ENCODE results near the gene ANKRD27.
"Not testable (repeated sequence)": the region's sequence is repeated elsewhere in the genome, so short reads cannot be mapped to it uniquely, and the experiment has no call there.

ANKRD27 gene

DNA sequence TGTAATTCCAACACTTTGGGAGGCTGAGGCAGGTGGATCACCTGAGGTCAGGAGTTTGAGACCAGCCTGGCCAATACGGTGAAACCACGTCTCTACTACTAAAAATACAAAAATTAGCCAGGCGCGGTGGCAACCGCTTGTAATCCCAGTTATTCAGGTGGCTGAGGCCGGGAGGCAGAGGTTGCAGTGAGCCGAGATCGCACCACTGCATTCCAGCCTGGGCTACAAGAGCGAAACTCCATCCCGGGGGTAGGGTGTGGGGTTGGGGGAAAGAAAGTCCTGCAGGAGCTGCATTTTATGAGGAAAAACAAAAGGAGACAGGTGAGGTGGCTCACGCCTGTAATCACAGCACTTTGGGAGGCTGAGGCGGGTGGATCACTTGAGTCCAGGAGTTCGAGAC is 22.6 kb downstream of the ANKRD27 start:
- DNase-seq = not testable (repeated sequence)

DNA sequence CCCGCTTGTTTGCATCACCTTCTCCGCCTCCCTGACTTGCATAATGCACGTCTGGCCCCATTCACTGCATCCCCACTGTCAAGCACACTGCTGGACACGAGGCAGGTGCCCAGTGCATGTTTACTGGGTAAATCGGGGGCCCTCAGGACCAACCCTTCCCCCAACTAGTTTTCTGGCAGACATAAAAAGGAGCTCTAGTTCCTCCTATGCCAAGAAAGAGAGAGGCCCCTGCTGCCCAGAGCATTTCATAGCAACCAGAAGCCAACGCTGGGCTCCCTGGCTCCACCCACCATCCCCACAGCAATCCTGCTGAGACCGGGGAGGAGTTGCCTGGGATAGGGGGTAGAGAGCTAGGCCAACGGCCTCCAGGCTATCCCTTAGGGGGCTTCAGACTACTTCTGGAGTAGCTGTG is 23.2 kb downstream of the ANKRD27 start:
- DNase-seq = no peak

DNA sequence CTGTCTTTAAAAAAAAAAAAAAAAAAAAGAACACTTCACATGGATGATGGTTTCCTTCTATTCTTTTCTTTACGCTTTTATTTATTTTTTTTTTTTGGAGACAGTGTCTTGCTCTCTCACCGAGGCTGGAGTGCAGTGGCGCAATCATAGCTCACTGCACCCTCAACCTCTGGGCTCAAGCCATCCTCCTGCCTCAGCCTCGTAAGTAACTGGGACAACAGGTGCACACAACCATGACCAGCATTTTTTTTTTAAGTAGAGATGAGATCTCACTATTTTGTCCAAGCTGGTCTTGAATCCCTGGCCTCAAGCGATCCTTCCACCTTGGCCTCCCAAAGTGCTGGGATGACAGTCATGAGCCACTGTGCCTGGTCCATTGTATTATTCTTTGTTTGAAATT is 24.3 kb downstream of the ANKRD27 start:
- DNase-seq = no peak

DNA sequence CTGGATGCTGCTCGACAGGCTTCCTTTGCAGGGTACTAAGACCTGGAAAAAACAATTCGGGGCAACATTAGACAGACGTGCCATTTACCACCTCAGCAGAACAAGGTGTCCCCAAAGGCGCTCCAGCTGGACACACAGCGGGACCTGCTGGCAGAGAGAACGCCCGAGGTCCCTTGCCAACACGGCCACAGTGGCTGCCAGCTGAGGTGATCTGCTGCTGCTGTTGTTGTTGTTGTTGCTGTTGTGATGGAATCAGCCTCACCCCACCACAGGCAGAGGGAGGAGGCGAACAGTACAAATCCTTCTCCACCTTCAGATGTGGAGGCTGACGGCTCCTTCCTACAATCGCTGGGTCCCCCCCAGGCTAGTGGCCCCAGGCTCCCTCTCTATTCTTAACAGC is 25.2 kb downstream of the ANKRD27 start:
- no peak for DNase-seq

DNA sequence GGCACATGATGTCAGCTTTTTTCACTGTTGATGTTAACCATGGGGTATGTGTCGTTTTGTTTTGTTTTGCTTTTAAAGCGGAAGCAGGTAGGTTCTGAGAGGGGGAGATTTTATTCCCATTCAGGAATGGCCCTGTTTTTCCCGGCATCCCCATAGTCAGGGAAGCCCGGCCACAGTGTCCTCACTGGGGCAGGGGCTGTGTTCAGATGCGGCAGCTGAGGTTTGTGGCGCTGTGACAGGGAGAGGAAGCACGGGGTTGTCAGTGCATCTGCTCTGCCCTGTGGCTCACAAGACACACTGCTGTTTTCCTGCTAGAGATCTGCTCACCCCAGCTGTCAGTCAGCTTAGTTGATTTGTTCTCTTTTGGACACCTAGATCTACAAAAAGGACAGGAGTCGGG is 27.6 kb downstream of the ANKRD27 start:
- DNase-seq = no peak

DNA sequence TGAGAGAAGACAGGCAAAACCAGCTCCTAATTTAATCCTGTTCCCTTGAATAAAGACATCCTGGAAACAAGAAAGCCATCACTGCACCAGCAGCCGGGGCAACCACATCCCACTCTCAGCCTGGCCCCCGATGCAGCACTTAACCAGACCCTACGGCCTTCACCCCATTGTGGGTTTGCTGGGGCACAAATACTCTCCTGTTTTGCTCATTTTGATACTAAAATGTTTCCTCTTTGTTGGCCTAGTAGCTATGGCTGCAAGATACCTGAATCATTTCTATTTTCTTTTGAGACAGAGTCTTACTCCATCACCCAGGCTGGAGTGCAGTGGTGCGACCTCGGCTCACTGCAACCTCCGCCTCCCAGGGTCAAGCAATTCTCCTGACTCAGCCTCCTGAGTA is 28.4 kb downstream of the ANKRD27 start:
- peak in 1 of 5 donors; percentile 29 for DNase-seq

DNA sequence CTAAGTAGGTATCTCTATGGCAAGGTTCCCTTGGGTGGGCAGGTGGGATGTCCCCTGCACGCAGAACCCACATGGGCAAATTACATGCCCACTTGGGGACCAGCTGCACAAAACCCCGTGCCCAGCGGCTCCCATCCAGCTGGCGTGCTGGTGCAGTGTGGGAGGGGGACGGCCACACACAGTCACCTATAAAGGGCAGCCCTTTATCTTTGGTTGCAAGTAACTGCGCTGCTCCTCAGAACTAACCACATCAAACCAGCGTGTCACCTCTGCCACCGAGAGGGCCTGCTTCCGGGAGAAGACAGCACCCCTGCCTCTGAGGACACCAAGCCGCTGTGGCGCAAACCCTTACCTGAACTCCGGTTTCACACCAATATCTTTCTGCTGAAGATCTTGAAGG is 32.2 kb downstream of the ANKRD27 start:
- DNase-seq = peak; percentile 34 to 71 (median 46)

DNA sequence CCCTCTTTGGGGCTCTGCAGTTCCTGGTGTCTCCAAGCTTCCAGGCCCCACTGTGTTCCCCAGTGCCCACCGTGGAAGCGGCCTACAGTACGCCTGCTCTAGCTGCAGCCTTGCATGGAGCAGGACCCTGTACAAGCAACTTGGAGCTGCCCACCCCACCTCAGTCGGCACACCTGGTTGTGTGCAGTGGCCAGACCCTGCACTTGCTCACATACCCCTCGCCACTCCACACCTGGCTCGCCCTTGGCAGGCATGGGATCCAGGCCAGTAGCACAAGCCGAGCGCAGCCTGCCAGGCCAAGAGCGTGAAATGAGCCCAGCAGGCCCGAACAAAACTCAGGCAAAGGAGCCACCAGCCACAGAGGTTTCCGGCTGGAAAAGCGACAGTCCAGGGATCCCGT is 36.4 kb downstream of the ANKRD27 start:
- no peak for DNase-seq

DNA sequence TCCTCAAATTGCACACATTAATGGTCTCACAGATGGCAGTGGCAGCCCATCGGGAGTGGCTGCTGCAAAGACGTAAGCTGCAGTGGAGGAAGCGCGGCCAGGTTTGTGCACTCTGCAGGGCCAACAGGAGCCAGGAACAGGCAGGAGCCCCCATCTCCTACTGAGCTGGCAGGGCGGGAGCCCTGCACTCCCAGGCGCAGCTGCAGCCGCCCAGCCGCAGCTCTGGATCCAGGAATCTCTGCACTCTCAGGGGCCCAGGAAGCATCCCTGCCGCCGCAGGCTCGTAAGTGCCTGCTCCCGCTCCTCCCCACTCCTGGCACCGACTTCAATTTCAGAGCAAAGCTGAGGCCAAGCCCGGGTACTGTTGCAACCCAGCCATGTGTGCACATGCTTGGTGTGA is 37.5 kb downstream of the ANKRD27 start:
- DNase-seq = no peak

DNA sequence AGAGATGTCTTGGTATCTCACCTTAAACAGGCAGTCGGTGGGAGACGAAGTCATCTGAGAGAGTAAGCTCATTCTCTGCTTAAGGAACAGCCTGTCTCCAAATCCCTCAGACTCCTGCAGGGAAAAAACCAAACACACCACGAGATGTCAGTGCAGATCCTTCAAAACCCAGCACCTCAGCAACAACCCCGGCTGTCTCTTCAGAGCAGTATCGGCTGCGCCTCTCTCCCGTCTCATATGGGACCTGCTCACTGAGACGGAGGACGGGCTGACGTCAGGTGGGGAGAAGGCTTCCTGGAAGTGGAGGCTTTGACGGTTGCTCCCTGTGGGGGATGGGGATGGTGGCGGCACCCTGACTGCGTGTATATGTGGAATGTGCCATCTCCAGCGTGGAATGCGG is 43.6 kb downstream of the ANKRD27 start:
- DNase-seq = no peak

DNA sequence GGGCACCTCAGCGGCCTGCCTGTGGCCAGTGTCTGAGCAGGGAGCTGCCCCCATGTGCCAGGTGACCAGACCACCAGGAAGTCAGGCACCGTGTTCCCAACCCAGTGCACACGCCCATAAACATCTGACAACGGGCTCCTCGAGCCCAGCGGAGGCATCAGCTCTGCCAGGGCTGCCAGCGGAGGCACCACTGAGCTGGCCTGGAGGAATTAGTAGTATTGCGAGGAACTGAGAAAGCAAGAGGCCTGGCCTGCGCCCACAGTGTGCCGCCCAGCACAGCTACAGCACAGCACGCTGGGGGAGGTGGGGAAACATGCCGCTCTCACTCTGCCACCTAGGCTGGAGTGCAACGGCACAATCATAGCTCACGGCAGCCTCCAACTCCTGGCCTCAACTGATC is 44.6 kb downstream of the ANKRD27 start:
- DNase-seq = no peak

DNA sequence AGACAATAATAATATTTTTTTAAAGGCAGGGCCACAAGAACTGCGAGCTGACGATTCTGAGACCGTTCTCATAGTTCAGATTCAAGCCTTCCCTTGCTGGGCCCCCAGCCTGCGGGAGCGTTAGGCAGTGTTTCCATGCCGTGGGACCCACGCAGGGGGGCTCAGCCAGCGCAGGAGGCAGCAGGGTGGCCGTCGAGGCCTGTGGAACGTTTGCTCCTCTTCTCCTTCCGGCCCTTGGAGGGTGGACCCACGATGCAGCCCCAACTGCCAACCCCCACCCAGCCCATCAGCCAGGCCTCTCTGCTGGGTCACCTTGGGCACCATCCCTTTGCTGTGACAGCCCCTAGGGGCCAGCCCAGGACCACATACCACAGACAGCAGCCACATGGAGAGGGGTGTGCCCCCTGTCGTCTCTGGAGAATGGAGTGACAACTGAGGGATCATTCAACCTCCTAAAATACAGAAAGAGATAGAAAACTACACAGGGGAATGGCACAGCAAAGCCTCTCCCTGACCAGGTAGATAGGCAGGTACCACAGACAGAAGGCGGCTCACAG is 47.2 kb downstream of the ANKRD27 start:
- no peak for DNase-seq

DNA sequence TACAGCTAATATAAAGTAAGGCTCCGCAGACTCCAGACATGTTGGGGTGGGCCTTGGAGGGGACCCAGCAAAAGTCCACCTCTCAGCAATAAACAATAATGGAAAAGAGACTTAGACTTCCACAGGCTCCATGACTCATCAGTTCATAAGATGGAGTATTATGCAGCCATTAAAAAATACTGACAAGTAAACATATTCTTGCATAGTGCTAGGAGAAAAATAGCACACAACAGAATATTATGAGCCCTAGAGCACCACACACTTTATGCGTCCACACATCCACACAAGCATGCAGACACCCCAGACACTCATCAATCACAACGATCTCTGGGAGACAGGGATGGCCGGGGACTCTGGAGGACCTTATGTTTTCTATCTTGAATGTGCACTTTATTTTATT is 48.0 kb downstream of the ANKRD27 start:
- no peak for DNase-seq

DNA sequence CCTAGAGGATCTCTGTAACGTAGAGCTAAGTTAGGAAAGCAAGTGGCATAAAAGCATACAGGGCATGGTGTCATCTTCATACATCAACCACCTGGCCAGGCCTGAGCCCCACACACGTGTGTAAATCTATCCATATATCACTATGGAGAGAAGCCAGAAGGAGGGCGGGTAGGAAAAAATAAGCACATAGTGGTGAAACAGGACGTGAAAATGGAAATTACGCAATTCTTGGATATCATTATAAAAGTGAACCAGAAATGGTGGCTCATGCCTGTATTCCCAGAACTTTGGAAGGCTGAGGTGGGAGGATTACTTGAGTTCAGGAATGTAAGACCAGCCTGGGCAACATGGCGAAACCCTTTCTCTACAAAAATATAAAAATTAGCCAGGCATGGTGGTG is 50.6 kb downstream of the ANKRD27 start:
- no peak for DNase-seq

DNA sequence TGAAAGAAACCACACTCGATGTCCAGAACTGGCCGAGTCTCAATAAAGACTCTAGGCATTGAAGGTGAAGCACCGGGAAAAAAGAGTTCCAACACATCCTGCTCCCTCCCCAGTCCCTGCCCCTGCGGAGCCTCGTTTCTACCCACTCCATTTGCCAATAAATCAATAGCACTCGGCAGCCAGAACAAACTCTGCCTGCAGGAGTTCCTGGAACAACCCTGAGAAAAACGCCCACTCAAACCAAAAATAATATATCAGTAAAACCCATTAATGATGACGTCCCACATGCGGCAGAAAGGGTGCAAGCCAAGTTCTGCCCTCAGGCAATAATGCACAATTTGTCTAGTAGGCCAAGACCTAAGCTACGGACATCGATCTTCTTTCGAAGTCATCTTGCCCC is 53.0 kb downstream of the ANKRD27 start:
- DNase-seq = no peak

DNA sequence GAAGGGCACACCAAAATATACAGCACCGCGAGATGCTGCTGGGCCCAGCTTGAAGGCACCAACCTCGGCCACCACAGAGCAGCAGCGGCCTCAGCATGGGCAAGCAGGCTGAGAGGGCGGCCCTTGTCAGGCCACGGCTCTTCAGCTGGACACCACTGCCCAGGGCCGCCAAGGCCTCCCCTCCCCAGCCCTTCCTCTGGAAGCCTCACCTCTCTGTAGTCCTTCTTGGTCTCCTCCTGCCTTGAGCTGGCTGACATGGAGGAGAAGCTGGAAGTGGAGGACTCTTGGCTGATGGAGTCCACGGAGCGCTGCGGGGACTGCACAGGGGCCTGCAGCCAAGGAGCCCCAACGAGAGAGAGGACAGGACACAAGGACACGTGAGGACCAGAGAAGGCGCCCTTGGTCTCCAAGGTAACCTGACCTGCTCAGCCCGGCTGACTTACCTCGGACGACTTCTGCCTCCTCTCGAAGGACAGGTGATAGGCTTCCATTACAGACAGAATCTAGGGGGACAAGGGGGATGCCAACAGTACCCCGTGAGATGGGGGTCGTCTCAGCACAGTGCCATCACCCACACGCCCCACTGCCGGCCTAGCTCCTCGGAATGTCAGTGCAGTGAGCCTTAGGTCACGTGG is 55.8 kb downstream of the ANKRD27 start:
- no peak for DNase-seq

DNA sequence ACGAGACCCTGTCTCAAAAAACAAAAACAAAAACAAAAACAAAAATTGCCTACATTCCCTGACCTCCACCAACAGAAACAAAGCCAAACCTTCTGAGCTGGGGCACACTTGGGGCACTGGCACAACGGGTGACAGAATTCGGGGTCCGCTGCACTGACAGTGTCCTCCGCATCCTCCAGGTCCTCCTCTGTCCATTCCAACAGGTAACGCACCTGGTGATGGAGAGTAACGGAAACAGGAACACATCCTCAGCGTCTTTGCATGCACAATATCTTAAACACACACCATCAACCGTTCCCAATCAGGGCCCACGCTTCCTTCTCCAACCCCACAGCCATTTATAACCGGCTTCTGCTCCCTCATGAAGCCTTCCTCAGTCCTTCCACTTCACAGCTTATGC is 59.4 kb downstream of the ANKRD27 start:
- DNase-seq = no peak

DNA sequence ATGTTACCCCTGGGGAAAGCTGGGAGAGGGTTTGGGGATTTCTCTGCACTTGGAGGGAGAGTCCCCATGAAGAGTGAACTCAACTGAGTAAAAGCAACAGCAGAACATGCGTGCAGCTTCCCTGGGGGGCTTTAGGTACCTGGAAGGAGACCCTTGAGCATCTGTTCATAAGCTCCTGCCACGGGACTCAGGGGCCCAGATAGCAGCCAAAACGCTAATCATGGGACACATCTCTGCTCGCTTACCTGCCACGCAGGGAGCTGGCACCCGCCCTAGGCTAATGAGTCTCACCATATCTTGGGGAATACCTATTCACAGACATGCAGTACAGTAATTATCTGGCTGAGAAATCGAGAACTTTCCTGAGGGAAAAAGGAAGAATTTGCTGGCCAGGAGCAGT is 60.1 kb downstream of the ANKRD27 start:
- DNase-seq = no peak

DNA sequence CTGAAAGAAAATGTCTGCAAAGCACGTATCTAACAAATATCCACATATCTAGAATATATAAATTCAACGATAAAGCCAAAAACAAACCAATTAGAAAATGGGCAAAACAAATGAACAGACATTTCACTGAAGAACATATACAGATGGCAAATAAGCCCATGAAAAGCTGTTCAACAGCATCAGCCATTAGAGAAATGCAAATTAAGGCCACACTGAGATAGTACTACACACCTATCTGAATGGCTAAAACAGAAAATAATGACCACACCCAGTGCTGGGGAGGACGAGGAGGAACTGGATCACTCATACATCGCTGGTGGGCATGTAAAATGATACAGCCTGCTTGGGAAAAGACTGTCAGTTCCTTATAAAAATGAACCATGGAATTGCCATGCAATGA is 62.0 kb downstream of the ANKRD27 start:
- no peak for DNase-seq

DNA sequence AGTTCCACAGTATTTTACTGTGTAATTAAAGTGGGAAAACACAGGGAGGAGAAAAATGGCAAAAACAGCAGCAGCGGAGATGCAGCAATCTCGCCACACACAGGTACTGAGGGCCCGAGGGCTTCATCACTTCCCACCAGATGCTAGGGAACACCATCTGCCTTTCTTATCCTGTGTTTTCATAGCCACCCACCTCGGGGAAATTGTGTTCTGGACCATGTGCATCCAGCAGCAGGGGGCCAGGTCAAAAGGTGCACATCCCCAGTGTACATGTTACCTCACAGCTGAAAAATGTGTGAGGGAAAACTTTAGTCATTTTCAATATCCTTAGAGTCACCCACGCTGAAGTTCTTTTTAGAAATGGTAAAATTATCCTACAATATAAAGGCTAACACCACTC is 63.8 kb downstream of the ANKRD27 start:
- DNase-seq = no peak

DNA sequence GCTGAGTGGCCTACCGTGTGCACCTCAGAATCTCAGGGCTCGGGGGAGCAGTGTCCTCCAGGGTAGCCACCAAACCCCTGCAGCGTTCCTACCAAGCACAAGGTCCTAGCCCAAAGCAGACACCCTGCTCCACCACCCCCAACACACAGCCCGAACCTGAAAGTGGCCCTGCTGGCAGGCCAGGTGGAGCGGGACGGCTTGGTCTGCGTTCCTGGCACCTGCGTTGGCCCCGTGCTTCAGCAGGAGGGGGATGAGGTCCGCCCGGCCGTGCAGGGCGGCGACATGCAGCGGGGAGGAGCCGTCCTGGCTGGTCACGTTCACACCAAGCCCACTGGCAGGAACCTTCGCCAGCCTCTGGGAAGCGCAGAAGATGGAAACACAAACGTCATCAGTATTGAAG is 67.5 kb downstream of the ANKRD27 start:
- no peak for DNase-seq

DNA sequence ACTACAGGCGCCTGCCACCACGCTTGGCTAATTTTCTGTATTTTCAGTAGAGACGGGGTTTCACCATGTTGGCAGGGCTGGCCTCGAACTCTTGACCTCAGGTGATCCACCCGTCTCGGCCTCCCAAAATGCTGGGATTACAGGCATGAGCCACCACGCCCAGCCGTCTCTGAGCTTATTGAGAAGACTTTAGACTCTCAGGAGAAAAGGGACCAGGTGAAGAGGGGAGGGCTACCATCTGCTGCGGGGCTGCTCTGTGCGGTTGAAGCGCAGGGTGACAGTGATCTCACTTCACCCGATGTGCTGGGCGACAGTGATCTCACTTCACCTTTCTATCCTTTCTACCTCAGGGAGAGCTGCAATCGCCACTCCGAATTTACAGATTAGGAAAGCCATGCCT is 68.7 kb downstream of the ANKRD27 start:
- no peak for DNase-seq

DNA sequence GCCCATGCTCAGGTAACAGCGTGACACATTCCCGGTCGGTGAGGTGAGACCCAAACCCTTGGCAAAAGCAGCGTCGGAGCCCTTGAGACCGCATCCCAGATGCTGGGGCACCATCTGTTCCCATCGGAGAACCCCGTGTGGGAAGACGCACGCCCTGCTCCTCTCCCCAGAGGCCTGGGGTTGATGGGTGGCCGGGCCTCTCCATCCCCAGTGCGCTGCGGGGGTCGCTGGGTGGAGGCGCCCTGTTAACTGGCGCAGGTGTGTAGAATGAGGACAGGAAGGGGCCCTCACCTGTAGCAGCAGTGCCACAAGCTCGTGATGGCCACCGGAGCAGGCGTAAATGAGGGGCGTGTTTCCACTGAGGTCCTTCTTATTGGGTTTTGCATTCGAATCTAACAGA is 69.4 kb downstream of the ANKRD27 start:
- no peak for DNase-seq

DNA sequence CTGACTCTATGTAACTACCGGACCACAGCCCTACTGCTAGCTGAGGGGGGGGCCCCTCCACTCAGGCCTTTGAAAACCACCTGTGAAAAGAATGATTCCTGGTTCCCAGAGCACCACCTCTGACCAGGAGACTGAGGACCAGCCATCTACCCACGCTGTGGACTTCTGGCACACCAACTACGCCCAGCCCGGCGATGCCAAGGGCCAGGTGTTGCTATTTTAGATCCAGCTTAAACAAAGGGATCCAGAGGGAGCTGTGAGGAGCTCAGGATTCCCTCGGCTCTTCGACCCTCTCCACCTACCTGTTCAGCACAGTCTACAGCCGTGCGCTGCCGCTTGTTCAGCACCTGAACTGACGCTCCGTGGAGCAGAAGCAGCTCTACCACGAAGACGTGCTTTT is 71.0 kb downstream of the ANKRD27 start:
- DNase-seq = no peak

DNA sequence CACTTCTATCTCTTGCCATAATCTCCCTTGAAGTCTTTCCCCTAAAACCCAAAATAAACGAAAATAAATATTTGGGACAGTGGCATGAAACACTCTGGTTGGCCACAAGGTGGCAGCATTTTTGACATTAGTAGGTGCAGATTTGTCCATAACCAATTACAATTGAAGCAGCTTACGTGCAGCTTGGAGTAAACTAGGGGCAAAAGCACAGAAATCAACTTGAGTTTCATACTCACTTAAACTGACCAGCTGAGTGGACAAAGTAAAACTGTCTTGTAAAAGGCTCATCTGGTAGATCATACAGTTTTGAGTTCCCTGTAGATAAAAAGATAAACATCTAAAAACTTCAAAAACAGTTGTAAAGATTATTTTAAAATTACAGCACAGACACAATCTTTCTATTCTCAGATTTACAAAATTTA is 75.2 kb downstream of the ANKRD27 start:
- DNase-seq = peak in 4 of 5 donors; percentile 23 to 57 (median 30)
